ENCODE measurements around the gene LEFTY2. TPM values are rescaled to one million over a fixed set of nuclear protein-coding genes. Genes with fewer than 3 reads are reported as not detected.
A peak's percentile ranks its signal among the peaks of the same experiment; 100 is the strongest.

LEFTY2 gene
- total RNA-seq, 1 donor from 2014 or later: 0.74 TPM

- Mint-ChIP-seq H3K4me3 (no peak overlapping the region), H3K27me3 (ENCODE audit: low read depth) (no peaks in the 10 kb centered on the region), H3K4me1 (no peaks in the 10 kb centered on the region), H3K9me3 (peaks cover 6% of the 10 kb centered on the region), H3K27ac (no peak overlapping the region), H3K36me3 (no peaks in the 10 kb centered on the region)
- TF ChIP-seq, protein P1, sequence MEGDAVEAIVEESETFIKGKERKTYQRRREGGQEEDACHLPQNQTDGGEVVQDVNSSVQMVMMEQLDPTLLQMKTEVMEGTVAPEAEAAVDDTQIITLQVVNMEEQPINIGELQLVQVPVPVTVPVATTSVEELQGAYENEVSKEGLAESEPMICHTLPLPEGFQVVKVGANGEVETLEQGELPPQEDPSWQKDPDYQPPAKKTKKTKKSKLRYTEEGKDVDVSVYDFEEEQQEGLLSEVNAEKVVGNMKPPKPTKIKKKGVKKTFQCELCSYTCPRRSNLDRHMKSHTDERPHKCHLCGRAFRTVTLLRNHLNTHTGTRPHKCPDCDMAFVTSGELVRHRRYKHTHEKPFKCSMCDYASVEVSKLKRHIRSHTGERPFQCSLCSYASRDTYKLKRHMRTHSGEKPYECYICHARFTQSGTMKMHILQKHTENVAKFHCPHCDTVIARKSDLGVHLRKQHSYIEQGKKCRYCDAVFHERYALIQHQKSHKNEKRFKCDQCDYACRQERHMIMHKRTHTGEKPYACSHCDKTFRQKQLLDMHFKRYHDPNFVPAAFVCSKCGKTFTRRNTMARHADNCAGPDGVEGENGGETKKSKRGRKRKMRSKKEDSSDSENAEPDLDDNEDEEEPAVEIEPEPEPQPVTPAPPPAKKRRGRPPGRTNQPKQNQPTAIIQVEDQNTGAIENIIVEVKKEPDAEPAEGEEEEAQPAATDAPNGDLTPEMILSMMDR (IDR thresholded peaks at IDR 0.05; ENCODE audit: unreplicated experiment): no peak
- no peak for DNase-seq (ENCODE audit: low spot score in 2 of 2, unreplicated experiment in 2 of 2)
These were observed 41.7 kb downstream of the LEFTY2 start for GRCh38 chr1:225899044-225899925.

DNA sequence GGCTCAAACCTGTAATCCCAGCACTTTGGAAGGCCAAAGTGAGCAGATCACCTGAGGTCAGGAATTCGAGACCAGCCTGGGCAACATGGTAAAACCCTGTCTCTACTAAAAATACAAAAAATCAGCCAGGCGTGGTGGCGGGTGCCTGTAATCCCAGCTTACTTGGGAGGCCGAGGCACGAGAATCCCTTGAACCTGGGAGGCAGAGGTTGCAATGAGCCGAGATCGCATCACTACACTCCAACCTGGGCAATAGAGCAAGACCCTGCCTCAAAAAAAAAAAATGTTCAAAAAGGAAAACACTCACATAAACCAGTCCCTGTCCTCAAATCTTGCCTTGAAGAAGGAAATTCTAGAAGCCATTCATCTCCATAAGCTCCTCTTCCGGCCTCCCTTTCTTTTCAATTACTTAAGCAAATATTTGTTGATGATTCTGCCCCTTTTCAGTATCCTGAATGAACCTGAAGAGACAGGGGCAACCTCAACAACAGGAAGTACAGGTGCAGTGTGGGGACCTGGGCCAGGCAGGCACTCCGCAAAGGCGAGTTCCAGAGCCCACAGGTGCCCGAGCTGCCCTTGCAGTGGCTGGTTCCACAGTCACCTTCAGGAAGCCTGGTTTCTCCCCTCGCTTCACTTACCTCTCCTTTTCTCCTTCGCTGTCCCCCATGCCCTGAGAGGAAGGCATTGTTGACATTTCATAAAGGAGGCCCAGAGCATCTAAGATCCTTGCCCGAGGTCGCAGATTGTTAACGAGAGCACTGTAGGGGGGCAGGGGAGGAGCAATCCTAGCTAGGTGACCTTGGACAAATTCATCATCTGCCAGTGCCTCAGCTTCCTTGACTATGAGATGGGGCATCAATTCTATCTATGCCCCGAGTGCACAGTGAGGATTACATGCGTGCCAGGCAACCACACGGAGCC lies 43.2 kb downstream of the LEFTY2 start:
- Mint-ChIP-seq H3K27ac (no peak overlapping the region), H3K4me1 (no peaks in the 10 kb centered on the region), H3K4me3 (no peak overlapping the region), H3K27me3 (ENCODE audit: low read depth) (no peaks in the 10 kb centered on the region), H3K9me3 (no peaks in the 10 kb centered on the region), H3K36me3 (no peaks in the 10 kb centered on the region)
- DNase-seq (ENCODE audit: low spot score in 2 of 2, unreplicated experiment in 2 of 2): no peak
- TF ChIP-seq, protein P1 (IDR thresholded peaks at IDR 0.05; ENCODE audit: unreplicated experiment): no peak

- no peak for DNase-seq (ENCODE audit: low spot score in 2 of 2, unreplicated experiment in 2 of 2)
- Mint-ChIP-seq H3K4me1 (no peaks in the 10 kb centered on the region), H3K27me3 (ENCODE audit: low read depth) (no peaks in the 10 kb centered on the region), H3K36me3 (no peaks in the 10 kb centered on the region), H3K9me3 (no peaks in the 10 kb centered on the region), H3K27ac (peak overlapping the region; percentile 6), H3K4me3 (no peak overlapping the region)
- TF ChIP-seq, protein P1 (IDR thresholded peaks at IDR 0.05; ENCODE audit: unreplicated experiment): no peak
These were observed 44.0 kb downstream of the LEFTY2 start for GRCh38 chr1:225896937-225897549.

DNA sequence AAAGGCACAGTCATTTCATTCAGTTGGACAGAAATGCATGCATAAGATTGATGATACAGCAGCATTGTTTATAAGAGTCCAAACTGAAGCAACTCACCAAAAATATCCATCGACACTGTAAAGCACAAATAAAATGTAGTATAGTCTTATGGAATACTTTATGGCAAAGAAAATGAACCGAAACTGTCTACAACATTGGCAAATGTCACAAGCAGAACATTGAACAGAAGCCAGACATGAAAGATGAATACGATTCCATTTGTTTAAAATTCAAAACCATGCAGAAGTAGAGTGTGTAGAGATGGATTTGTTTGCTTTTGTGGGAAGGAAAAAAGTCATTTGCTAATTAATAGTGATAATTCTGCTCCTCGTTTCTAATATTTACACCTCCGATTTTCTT lies 44.5 kb downstream of the LEFTY2 start:
- TF ChIP-seq, protein P1 (IDR thresholded peaks at IDR 0.05; ENCODE audit: unreplicated experiment): no peak
- no peaks in the 10 kb centered on the region for H3K36me3 Mint-ChIP-seq

DNA sequence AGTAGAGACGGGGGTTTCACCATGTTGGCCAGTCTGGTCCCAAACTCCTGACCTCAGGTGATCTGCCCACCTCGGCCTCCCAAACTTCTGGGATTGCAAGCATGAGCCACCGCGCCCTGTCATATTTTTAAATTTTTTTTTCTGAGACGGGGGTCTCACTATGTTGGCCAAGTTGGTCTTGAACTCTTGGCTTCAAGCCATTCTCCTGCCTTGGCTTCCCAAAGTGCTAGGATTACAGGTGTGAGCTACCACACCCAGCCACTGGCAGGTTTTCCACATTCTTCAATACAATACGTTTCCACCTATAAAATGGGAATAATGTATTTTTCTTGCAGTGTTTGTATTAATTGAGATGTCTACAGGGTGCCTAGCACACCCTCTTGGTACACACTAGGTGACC lies 48.7 kb downstream of the LEFTY2 start:
- H3K27ac Mint-ChIP-seq: no peak overlapping the region
- H3K9me3 Mint-ChIP-seq: no peaks in the 10 kb centered on the region
- H3K36me3 Mint-ChIP-seq: no peaks in the 10 kb centered on the region
- no peak overlapping the region for H3K4me3 Mint-ChIP-seq
- TF ChIP-seq, protein P1 (IDR thresholded peaks at IDR 0.05; ENCODE audit: unreplicated experiment): no peak
- no peak for DNase-seq (ENCODE audit: low spot score in 2 of 2, unreplicated experiment in 2 of 2)
- peaks cover 3% of the 10 kb centered on the region for H3K4me1 Mint-ChIP-seq
- peaks cover 4% of the 10 kb centered on the region for H3K27me3 Mint-ChIP-seq (ENCODE audit: low read depth)

More for the DNA sequence above, 44.5 kb downstream of the LEFTY2 start:
- no peaks in the 10 kb centered on the region for H3K9me3 Mint-ChIP-seq
- no peak overlapping the region for H3K27ac Mint-ChIP-seq
- H3K27me3 Mint-ChIP-seq (ENCODE audit: low read depth): no peaks in the 10 kb centered on the region
- no peak for DNase-seq (ENCODE audit: low spot score in 2 of 2, unreplicated experiment in 2 of 2)
- H3K4me1 Mint-ChIP-seq: no peaks in the 10 kb centered on the region
- no peak overlapping the region for H3K4me3 Mint-ChIP-seq

Measured in mesothelial cell of epicardium (in vitro differentiated cells).